GM19025 (cell line): Measurements from ENCODE around the gene GZMM.

Experiments
- ATAC-seq: cut with Tn5 transposase; IDR thresholded peaks from one replicate; pipeline ENCODE4 v1.9.1; 2021; ENCODE audit warnings: mild to moderate bottlenecking, low read depth, moderate library complexity; ENCODE audit not compliant: unreplicated experiment

GZMM gene

DNA sequence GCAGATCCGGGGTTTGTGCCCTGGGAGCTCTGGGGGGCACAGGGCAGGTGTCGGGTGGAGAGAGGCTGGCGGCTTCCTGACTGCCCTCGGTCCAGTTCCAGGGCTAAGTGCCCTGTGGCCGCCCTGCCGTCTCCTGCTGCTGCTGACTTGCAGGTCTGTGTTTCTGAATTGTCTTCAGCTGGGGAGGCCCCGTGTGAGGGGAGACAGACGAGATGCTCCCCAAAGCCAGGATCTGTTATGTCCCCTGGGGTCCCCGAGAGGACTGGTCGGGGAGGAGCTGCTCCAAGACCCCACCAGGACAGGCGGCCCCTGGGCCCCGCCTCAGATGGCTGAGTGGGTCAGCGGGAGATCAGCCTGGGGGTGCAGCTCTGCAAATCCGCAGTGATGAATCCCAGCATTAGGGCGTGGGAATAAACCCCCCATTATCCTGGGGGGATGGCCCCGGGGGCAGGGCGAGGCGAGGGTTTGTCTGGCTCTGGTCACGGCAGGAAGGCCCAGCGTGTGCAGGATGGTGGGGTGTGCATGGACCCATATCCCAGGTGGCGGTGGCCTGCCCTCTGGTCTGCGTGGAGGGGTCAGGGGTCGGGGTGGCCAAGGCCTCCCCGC is 50.5 kb downstream of the GZMM start:
- no peak for ATAC-seq

DNA sequence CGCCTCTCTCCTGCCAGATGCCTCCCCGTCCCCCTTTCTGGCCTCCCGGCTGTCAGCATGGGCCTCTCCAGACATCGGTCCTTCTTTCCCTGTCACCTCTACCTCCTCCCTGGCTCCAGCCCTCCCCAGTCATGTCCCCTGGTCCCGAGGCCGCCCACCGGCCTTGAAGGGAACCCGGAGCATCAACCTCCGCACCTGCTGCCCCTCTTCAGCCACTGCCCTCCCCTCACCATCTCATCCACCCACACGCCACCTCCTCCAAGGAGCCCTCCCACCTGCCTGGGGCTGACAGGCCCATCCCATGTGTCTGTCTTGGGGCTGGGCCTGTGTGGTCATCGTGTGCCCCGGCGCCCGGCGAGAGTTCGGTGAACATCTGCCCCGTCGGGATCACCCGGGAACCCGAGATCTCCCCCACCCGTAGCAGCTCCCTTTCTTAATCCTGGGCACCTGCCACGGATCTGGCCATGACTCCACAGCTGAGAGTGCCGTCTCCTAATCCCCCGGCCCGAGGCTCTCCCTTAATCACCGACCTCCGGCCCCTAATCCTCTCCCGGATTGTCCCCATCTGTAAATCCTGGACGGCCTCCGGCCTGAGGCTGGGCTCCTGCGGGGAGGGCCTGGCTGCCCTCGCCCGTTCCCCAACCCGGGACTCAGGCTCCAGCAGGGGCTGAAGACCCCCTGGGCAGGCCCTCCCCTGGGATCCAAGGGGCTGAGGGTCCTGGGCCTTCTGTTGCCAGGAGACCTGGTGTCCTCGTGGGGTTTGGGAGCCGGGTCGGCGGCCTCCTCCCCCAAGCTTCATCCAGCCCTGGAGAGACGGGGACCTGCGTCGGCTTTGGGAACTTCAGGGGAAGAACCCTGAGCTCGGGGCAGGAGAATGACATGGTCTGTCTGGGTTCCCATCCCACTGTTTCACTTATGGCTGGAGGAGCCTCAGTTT is 51.7 kb downstream of the GZMM start:
- ATAC-seq = no peak

DNA sequence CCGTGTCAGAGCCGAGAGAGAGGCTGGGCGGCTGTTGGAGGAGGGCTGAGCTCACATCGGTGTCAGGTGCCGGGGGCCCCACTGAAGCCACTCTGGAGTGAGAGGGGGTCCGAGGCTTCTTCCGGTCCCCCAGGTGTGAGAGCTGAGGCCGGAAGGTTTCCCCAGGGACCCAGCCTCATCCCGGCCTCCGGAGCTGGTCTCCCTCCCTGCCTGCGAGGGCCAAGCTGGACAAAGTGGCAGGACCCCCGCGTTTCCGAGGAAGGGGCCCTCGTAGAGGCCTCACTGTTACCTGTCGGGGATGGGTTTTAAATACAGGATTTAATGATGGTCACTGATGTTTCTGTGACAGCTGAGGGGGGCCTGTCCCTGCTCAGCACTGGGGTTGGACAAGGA is 52.4 kb downstream of the GZMM start:
- no peak for ATAC-seq

DNA sequence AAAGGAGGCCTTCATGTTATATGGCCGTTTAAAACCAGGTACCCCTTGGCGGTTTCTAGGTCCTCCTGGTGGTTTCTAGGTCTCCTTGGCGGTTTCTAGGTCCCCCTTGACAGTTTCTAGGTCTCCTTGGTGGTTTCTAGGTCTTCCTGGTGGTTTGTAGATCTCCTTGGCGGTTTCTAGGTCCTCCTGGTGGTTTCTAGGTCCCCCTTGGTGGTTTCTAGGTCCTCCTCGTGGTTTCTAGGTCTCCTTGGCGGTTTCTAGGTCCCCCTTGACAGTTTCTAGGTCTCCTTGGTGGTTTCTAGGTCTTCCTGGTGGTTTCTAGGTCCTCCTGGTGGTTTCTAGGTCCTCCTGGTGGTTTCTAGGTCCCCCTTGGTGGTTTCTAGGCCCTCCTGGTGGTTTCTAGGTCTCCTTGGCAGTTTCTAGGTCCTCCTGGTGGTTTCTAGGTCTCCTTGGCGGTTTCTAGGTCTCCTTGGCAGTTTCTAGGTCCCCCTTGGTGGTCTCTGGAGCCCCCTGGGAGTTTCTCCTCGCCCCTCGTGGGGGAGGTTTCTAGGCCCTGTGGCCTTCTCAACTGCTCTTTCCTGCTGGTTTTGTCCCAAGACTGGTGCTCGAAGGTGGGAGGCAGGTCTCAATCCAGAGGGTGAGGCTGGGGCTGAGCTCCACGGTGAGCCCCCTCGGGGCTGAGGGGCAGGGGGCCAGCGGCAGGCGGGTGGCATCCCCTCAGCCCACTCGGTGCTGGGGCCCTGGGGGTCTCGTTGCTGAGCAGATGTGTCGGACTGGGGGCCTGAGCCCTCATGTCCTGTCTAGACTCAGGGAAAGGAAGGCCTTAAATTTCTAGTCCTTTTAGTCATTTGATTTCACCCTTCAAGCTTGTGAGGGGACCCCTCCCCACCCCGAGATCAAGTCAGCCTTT is 53.8 kb downstream of the GZMM start:
- no peak for ATAC-seq
